H1 (cell line): ENCODE results near the gene BTBD1. TPM values are rescaled to one million over a fixed set of nuclear protein-coding genes. Genes with fewer than 3 reads are reported as not detected.

Experiments used
- ATF2 ChIP-seq: IDR thresholded peaks from 2 replicates; pipeline ENCODE4 v1.6.1; 2012; ENCODE audit warnings: low read length, inconsistent platforms
- BACH1 ChIP-seq: IDR thresholded peaks from 2 replicates; pipeline ENCODE4 v1.6.1; 2012; ENCODE audit warnings: low read length, improper control_type of control experiment
- CBX5 ChIP-seq: fragments of 300-800, 300-1000 bp; sonication (generic); IDR thresholded peaks from 2 replicates; pipeline ENCODE4 v1.7.1; 2016; ENCODE audit warnings: antibody characterized with exemption, low read length, low read depth
- CHD1 ChIP-seq: IDR thresholded peaks from 2 replicates; pipeline ENCODE4 v1.6.1; 2012; ENCODE audit warnings: low read depth, low read length, improper control_type of control experiment
- CREB1 ChIP-seq: IDR thresholded peaks from 2 replicates; pipeline ENCODE4 v1.6.1; 2012; ENCODE audit warnings: inconsistent platforms
- CTBP2 ChIP-seq: IDR thresholded peaks from 2 replicates; pipeline ENCODE4 v1.7.0; 2011; ENCODE audit warnings: borderline replicate concordance, mild to moderate bottlenecking, moderate library complexity, mixed read lengths, low read length; ENCODE audit not compliant: insufficient read depth, insufficient read length
- CTCF ChIP-seq, 3 experiments: IDR thresholded peaks; 1 replicate in 2 of 3; 2 replicates in 1 of 3; pipeline versions ENCODE4 v1.5.1 to v1.6.1; 2011; ENCODE audit warnings: low read length in 3 of 3, mild to moderate bottlenecking in 3 of 3, inconsistent platforms in 2 of 3, low read depth in 1 of 3, moderate library complexity in 1 of 3; ENCODE audit not compliant: insufficient read depth in 1 of 3; ENCODE audit errors: control extremely low read depth in 1 of 3
- GABPA ChIP-seq: IDR thresholded peaks from 2 replicates; pipeline ENCODE4 v1.6.1; 2011; ENCODE audit warnings: mild to moderate bottlenecking, low read length, moderate library complexity, borderline replicate concordance; ENCODE audit not compliant: insufficient read depth
- HDAC2 ChIP-seq, 2 experiments: fragments of 300-600 bp in 1 of 2; sonication (generic) in 1 of 2; IDR thresholded peaks; 2 replicates each; pipeline ENCODE4 v1.6.1; 2011 to 2012; ENCODE audit warnings: low read depth in 2 of 2, low read length in 2 of 2, mild to moderate bottlenecking in 2 of 2, moderate library complexity in 2 of 2, borderline replicate concordance in 1 of 2, inconsistent platforms in 1 of 2
- HDAC6 ChIP-seq: IDR thresholded peaks from one replicate; pipeline ENCODE4 v1.7.1; 2012; ENCODE audit warnings: low read depth, mild to moderate bottlenecking, inconsistent platforms, low read length, moderate library complexity
- MAX ChIP-seq: IDR thresholded peaks from 2 replicates; pipeline ENCODE4 v1.6.1; 2012; ENCODE audit warnings: inconsistent platforms
- NRF1 ChIP-seq: IDR thresholded peaks from 2 replicates; pipeline ENCODE4 v1.6.1; 2011; ENCODE audit warnings: mild to moderate bottlenecking, low read depth, low read length, improper control_type of control experiment
- PHF8 ChIP-seq: fragments of 200-600 bp; sonication (generic); conservative IDR thresholded peaks from 2 replicates; pipeline ENCODE4 v1.7.1; 2012; ENCODE audit warnings: low read depth, mild to moderate bottlenecking, inconsistent platforms, low read length, moderate library complexity
- SAP30 ChIP-seq: fragments of 300-600 bp; sonication (generic); IDR thresholded peaks from 2 replicates; pipeline ENCODE4 v1.7.1; 2012; ENCODE audit warnings: low read length, moderate library complexity, mild to moderate bottlenecking, inconsistent platforms; ENCODE audit not compliant: insufficient read depth, insufficient replicate concordance
- SIRT6 ChIP-seq: IDR thresholded peaks from one replicate; pipeline ENCODE4 v1.7.1; 2012; ENCODE audit warnings: low read length, inconsistent platforms
- TAF7 ChIP-seq: optimal IDR thresholded peaks from 2 replicates; pipeline ENCODE3; 2011; ENCODE audit warnings: low read depth, mild to moderate bottlenecking, inconsistent platforms, low read length, moderate library complexity, borderline replicate concordance
- TCF12 ChIP-seq: IDR thresholded peaks from 2 replicates; pipeline ENCODE4 v1.6.1; 2011; ENCODE audit warnings: low read depth, mild to moderate bottlenecking, low read length
- ZNF274 ChIP-seq: IDR thresholded peaks from 2 replicates; pipeline ENCODE4 v1.7.0; 2012; ENCODE audit warnings: low read length, borderline replicate concordance; ENCODE audit errors: extremely low read depth
- polyA plus RNA-seq, 7 experiments: library from polyadenylated mRNA; depleted of rRNA in 3 of 7; stranded (reverse) in 5 of 7; unstranded in 2 of 7; fragments of >200 nt in 5 of 7; fragments of 200-250 nt in 2 of 7; gene quantifications; 1 replicate in 5 of 7; 2 replicates in 1 of 7; 4 replicates in 1 of 7; pipeline versions ENCODE4 v1.2.1 to v1.2.3, GENCODE V29; 2011 to 2013; ENCODE audit warnings: missing spikeins in 2 of 7, mixed read lengths in 2 of 7
- total RNA-seq: library from RNA; stranded (reverse); fragmentation: NEBNext Ultra II Directional; extraction: Animal tissue kit (Norgen Biotek cat#: 25700); gene quantifications from 2 replicates; pipeline ENCODE4 v1.2.1, GENCODE V29; 2021

The BTBD1 gene
- total and polyA plus RNA-seq, 2 of the 8 experiments (the other 6 are each of a cell fraction or from before 2014, with no cell fraction given), result 18.6 to 39.5 TPM

- no peak for TF ChIP-seq CBX5
- TF ChIP-seq ATF2, result 0 out of 2 replicates have a peak, but pooled peaks have one; percentile 32
- no peak for TF ChIP-seq HDAC2 (IDR thresholded peaks at IDR 0.05; ENCODE audit: borderline replicate concordance in 1 of 2, low read depth in 2 of 2, low read length in 2 of 2)
- TF ChIP-seq MAX, result peak; percentile 99
- TF ChIP-seq CTCF (IDR thresholded peaks at IDR 0.05; ENCODE audit: control extremely low read depth in 1 of 3, insufficient read depth in 1 of 3, low read depth in 1 of 3, low read length in 3 of 3), result peak; percentile 72 to 83 (median 79)
- peak; percentile 59; the same call in 1 of the 2 replicates for TF ChIP-seq GABPA
- no peak for TF ChIP-seq ZNF274
- peak; percentile 38 for TF ChIP-seq SAP30
- peak; percentile 63 for TF ChIP-seq TAF7
- TF ChIP-seq SIRT6, result no peak
- no peak for TF ChIP-seq HDAC6
- no peak for TF ChIP-seq BACH1
- peak; percentile 83 for TF ChIP-seq PHF8
- TF ChIP-seq CREB1, result peak; percentile 62
- TF ChIP-seq NRF1, result peak; percentile 92
- TF ChIP-seq CTBP2, result no peak
- TF ChIP-seq CHD1, result no peak
- 0 out of 2 replicates have a peak, but pooled peaks have one; percentile 31 for TF ChIP-seq TCF12
Observed at GRCh38 chr15:83011271-83012075, 55.6 kb downstream of the BTBD1 start, which contains the start of gene C15orf40 (continued).
